HG02852 (cell line): ENCODE results near the gene TIGAR.

ENCODE experiments used
- ATAC-seq: cut with Tn5 transposase; IDR thresholded peaks from one replicate; pipeline ENCODE4 v1.9.1; 2021; ENCODE audit warnings: mild to moderate bottlenecking, moderate library complexity; ENCODE audit not compliant: unreplicated experiment

The TIGAR gene

DNA sequence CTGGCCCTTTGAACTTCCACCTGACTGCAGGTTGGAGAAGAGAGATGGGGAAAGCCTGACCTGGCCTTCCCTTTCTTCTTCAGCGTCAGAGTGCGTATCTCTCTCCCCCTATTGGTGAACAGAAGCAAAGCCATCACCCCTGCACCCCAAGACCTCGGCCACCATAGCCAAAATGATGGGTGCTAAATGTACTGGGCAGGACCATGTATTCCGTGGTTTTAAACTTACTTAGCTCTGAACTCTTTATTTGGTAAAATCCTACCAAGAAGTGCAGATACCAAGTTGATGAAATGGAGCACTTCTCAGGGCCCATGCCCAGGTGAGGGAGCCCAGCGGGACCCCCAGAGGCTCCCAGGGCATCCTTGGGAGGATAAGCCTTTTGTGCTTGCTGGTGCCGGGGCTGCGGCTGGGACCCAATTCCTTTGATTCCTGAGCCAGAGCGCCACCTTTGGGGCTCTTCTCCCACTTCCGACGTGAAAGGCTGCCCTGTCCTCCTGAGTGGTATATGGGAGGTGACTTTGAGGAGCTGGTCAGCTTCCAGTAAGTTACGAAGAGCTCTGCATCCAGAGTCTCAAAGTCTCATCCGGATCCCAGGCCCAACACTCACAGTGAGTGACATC lies 38.0 kb upstream of the TIGAR start:
- no peak for ATAC-seq

GRCh38 chr12:4283512-4284255 lies 37.3 kb upstream of the TIGAR start:
- ATAC-seq, result no peak

GRCh38 chr12:4284306-4284705 lies 36.7 kb upstream of the TIGAR start:
- no peak for ATAC-seq

DNA sequence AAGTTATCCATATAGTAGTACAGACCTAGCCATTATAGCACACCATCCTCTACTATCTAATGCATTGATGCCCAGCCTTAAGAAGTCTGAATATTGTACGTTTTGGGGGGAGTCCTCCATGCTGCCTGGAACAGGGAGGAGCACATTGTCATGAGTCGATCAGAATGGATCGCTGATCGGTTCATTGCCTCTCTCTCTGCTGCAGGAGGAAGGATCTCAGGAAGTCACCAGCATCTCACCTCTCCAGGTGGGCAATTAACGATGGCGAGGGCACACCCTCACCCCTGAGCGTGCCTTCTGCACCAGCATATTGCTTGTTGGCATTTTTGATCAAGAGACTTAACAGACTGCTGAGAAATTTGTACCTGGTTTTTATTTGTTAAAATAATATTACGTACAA lies 35.9 kb upstream of the TIGAR start:
- no peak for ATAC-seq

DNA sequence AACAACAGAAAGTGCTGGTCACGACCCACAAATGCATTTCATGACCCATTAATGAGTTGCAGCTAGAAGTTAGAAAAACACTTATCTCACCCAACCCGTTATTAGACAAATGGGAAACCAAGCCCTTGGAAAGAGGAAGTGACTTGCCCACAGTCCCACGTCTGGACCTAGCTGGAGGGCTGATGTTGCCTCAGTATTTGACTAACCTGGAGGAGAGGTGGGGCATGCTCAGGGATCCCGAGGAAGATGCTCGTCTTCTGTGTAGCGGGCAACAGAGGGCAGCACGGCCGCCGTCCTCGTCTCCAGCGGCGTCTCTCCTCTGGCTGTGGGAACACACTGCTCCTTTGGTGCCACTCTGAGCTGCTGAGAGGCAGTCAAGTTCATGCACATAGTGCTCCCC lies 34.8 kb upstream of the TIGAR start:
- no peak for ATAC-seq

DNA sequence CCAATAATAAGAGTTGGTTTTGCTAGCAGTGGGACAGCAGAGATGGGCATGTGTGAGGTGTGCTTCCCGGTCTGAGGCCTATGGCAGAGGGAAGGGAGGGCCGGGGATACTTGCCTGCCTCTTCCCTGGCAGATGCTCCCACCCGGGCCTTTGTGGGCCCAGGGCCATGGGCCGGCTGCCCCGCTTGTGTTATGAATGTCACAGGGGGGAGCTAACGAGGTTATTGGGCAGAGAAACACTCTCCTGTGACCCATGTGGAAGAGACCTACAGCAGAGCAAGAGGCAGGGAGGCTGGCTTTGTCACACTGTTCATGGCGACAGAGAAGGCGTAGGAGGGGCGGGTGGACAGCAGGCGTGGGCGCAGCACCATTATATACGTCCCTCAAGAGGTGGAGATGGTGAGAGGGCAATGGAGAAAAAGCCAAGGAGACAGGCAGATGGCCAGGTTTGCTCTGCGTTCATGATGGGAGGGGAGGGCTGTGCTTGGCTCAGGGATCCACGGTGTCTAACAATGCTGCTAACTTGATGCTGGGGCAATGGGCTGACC lies 34.2 kb upstream of the TIGAR start:
- no peak for ATAC-seq

- ATAC-seq, result no peak
Observed at GRCh38 chr12:4287325-4288211, 33.4 kb upstream of the TIGAR start.

DNA sequence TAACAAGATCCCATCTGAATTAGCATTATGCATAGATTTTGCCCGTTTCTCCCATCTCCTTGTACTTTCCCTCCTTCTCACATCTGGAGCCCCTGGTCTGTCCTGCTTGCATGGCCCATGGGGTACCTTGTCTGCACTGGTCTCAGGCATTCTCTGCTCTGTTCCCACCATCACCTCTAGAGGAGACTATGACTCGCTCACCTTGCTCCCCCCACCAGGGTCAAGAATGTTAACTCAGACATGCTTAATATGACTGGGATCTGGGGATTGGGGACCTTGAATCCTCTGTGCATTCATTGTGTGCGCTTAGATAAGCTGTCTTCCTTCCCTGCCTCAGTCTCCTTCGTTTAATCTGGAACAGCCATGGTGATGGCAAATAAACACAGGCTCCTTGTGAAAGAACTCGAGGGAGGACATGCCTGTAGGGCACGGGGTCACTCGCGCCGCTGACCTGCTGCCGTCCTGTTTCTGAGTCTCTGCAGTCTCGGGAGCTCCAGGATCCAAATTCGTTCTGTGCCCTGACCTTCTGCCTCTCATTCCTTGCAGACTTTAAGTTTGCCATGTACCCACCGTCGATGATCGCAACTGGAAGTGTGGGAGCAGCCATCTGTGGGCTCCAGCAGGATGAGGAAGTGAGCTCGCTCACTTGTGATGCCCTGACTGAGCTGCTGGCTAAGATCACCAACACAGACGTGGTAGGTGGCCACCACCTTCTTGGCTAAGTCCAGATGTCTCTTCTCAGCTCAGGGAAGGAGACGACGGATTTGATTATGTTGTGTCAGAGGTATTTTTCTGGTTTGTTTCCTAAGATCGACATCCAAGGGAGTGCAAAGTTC lies 32.5 kb upstream of the TIGAR start:
- no peak for ATAC-seq

GRCh38 chr12:4289231-4289878 lies 31.7 kb upstream of the TIGAR start:
- no peak for ATAC-seq

- no peak for ATAC-seq
Observed at GRCh38 chr12:4289998-4290790, 30.8 kb upstream of the TIGAR start.

GRCh38 chr12:4292341-4293073 lies 28.5 kb upstream of the TIGAR start:
- ATAC-seq, result no peak

DNA sequence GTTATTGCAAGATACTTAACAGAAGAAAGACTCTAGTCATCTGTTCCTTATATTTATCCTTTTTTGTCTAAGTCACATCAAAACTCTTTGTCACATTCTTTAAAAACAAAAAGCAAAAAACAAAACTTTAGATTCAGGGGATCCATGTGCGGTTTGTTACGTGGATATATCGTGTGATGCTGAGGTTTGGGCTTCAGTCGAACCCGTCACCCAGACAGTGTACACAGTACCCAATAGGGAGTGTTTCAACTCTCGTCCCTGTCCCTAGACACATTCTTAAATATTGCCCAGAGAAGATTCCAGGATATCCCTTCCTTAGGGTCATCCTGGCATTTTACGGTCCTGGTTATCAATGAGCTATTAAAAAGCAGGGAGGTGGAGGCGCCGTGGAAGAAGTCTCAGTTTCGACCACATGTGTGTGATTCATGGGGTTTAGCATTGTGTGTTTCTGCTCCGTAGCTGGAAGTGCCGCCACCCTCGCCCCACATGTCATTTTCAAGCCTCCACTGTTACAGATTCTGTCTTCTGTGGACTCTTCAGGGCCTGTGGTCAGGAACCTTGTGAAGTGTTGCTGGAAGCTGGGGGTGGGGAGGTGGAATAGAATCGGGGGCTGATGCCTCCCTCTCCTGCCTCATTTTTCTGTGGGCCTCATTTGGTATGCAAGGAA lies 27.6 kb upstream of the TIGAR start:
- ATAC-seq, result no peak

DNA sequence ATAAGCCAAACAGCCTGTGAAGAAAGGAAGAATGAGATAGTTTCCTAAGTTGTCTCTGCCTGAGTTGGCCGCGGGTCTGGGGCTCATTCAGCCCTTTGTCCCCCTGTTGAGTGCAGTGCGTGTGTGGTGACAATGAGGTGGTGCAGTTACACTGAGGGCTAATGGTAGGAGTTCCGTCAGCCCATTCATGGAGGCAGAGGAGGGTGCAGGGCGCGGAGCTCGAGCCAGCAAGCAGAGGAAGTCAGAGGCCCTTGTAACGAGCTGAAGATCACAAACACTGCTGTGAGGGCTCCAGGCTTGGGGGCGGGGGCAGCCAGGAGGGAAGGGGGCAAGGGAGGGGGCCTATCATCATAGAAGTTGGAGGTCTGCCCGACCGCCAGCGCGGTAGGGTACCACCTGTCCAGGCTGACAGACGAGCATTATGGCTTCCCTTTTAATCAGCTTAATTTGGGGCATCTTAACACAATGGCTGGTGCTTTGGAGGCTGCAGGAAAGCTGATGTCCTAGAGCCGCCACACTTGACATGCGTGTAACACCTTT lies 27.0 kb upstream of the TIGAR start:
- no peak for ATAC-seq

DNA sequence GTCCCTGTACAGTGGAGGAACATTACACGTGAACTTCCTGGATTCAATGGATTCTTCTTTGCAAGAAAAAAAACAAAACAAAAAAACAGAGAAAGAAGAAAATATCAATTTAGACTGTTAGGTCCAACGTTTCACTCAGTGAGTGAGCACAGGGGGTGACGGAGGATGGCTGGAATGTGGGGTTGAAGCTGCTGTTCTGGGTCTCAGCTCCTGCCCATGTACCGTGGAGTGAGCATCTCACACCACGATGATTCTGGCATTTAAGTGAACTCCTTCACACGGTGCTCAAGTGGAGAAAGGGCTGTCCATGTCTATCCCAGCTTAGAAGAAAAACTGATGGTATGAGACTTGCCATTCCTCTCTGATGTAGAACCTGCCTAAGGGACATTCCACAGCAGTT lies 24.3 kb upstream of the TIGAR start:
- ATAC-seq, result no peak

DNA sequence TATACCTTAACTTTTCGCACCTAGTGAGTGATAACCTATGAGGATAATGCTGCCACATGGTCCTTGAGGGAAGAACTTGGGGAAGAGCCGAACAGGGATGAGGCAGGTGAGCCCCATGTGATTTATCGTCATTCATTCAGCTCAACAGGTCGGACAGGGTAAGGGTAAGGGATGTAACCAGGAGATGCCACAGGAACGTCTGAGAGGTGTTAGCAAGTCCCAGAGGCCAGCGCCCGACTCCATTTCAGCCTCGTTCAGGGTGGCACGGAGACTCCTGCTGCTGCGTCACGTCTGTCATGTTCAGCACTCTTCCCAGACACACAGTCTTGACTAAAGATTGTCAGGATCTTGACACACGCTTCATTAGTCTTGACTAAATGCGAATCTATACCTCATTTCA lies 23.4 kb upstream of the TIGAR start:
- ATAC-seq, result no peak

DNA sequence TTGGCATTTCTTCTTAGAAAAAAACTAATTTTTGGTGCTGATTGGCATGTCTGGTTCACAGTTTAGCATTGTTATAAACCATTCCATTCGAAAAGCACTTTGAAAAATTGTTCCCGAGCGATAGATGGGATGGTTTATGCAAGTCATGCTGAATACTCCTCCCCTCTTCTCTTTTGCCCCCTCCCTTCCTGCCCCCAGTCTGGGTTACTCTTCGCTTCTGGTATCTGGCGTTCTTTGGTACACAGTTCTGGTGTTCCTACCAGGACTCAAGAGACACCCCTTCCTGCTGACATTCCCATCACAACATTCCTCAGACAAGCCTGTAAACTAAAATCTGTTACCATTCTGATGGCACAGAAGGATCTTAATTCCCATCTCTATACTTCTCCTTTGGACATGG lies 20.1 kb upstream of the TIGAR start:
- ATAC-seq, result no peak

- no peak for ATAC-seq
Observed at GRCh38 chr12:4301932-4302501, 19.0 kb upstream of the TIGAR start.

DNA sequence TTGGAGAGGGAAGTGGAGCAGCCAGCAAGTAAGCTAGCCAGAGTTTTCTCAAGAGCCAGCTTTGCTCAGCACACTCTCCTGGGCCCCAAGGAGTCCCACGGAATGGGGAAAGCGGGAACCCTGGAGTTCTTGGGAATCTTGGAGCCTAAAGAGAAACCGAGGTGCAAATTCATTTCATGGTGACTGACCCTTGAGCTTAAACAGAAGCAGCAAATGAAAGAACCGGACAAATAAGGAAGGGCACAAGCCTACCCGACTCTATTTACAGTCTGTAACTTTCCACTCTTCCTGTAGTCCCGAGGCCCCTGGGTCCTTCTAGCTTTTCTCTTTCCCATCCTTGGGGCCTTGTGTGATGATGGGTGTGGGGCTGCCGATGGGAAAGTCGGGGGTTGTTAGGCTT lies 18.1 kb upstream of the TIGAR start:
- ATAC-seq, result no peak
